NT2/D1 (cell line): ENCODE data around the gene KCNK3.
"Not testable (repeated sequence)": the region's sequence is repeated elsewhere in the genome, so short reads cannot be mapped to it uniquely, and the experiment has no call there.

Experiments used
- YY1 ChIP-seq: IDR thresholded peaks from 2 replicates; pipeline ENCODE4 v1.6.1; 2011; ENCODE audit not compliant: insufficient read length, insufficient read depth
- ZNF274 ChIP-seq: IDR thresholded peaks from 2 replicates; pipeline ENCODE4 v1.6.1; 2011; ENCODE audit warnings: mild to moderate bottlenecking, low read depth, low read length

- not testable (repeated sequence) for TF ChIP-seq YY1, ZNF274
Observed at GRCh38 chr2:26665296-26665695, 27.2 kb upstream of the KCNK3 start.
